HCT116 (cell line): ENCODE measurements around the gene FABP1. TPM values are rescaled to one million over a fixed set of nuclear protein-coding genes. Genes with fewer than 3 reads are reported as not detected.

ENCODE experiments used
- ATAC-seq: fragments of 200-7000 bp; cut with Tn5 transposase; 2 replicates; pipeline ENCODE4 v1.9.1; 2020; ENCODE audit warnings: mild to moderate bottlenecking, moderate library complexity
- BruUV-seq: library from RNA; stranded (reverse); fragments of 400-500 nt; replicated peaks from 2 replicates; lab custom pipeline; 2021; lab: Mats Ljungman, UMichigan
- CTCF ChIA-PET: fragments of 300-600 bp; sonication (Branson Sonifier 250); formaldehyde crosslinking; loops from one replicate; lab custom pipeline; 2021; ENCODE audit warnings: antibody characterized with exemption; lab: Charles Lee
- POLR2A ChIA-PET: fragments of 300-600, 350-600 bp; sonication (Branson Sonifier 250); formaldehyde crosslinking; loops from one replicate; lab custom pipeline; 2021; ENCODE audit warnings: antibody characterized with exemption; lab: Charles Lee
- RAD21 ChIA-PET, 2 experiments: fragments of 300-600 bp; sonication (Branson Sonifier 250); formaldehyde crosslinking; loops; one replicate each; lab custom pipeline; 2023; ENCODE audit warnings: low total read pairs in 2 of 2; ENCODE audit not compliant: uncharacterized antibody in 2 of 2, unreplicated experiment in 2 of 2, low non-redundant PET in 1 of 2; lab: Charles Lee
- DNase-seq: peaks from one replicate; pipeline ENCODE4 v3.0.0-alpha.2; 2010; ENCODE audit warnings: low read depth, low spot score
- H2AFZ ChIP-seq: fragments of 200-600 bp; shearing (Covaris generic), sonication (generic); 2 replicates; pipeline ENCODE4 v1.6.1; 2017; ENCODE audit warnings: low read depth, mixed run types, mixed read lengths, antibody characterized with exemption, low read length; ENCODE audit not compliant: poor library complexity, severe bottlenecking
- H3K27ac ChIP-seq: 2 replicates; pipeline ENCODE4 v1.5.1; 2012; ENCODE audit warnings: low read depth, low read length
- H3K27me3 ChIP-seq: fragments of 200-600 bp; sonication (generic); 2 replicates; pipeline ENCODE4 v1.6.1; 2016; ENCODE audit warnings: mixed run types, low read length, mixed read lengths; ENCODE audit not compliant: insufficient read depth
- H3K36me3 ChIP-seq, 2 experiments: fragments of 200-500 bp in 1 of 2; fragments of 200-600 bp in 1 of 2; sonication (Bioruptor generic) in 1 of 2; sonication (generic) in 1 of 2; 2 replicates each; pipeline versions ENCODE4 v1.5.1 to v1.6.1; 2014 to 2016; ENCODE audit warnings: low read length in 2 of 2, inconsistent platforms in 1 of 2, mixed read lengths in 1 of 2, mixed run types in 1 of 2; ENCODE audit not compliant: insufficient read depth in 2 of 2, control insufficient read depth in 1 of 2
- H3K4me1 ChIP-seq, 2 experiments: fragments of 200-600 bp in 1 of 2; sonication (generic) in 1 of 2; 2 replicates each; pipeline versions ENCODE4 v1.5.1 to v1.6.1; 2012 to 2017; ENCODE audit warnings: low read length in 2 of 2, inconsistent platforms in 1 of 2, mild to moderate bottlenecking in 1 of 2, mixed read lengths in 1 of 2, mixed run types in 1 of 2, moderate library complexity in 1 of 2; ENCODE audit not compliant: insufficient read depth in 2 of 2, control insufficient read depth in 1 of 2
- H3K4me2 ChIP-seq: fragments of 200-600 bp; sonication (generic); 2 replicates; pipeline ENCODE4 v1.6.1; 2017; ENCODE audit warnings: mixed run types, low read length, mixed read lengths
- H3K4me3 ChIP-seq, 2 experiments: fragments of 200-600 bp in 1 of 2; sonication (generic) in 1 of 2; replicated peaks in 1 of 2; 2 replicates each; pipeline ENCODE4 v1.5.1; 2011 to 2016; ENCODE audit warnings: low read length in 2 of 2, control low read depth in 1 of 2, low read depth in 1 of 2, mild to moderate bottlenecking in 1 of 2, mixed read lengths in 1 of 2, mixed run types in 1 of 2
- H3K79me2 ChIP-seq: fragments of 200-600 bp; sonication (generic); 2 replicates; pipeline ENCODE4 v1.6.1; 2017; ENCODE audit warnings: mild to moderate bottlenecking, mixed run types, low read length, moderate library complexity, mixed read lengths; ENCODE audit not compliant: insufficient read depth
- H3K9ac ChIP-seq: fragments of 200-600 bp; sonication (generic); 2 replicates; pipeline ENCODE4 v1.6.1; 2016; ENCODE audit warnings: low read length, mixed read lengths
- H3K9me2 ChIP-seq: fragments of 200-600 bp; sonication (generic), shearing (Covaris generic); 2 replicates; pipeline ENCODE4 v1.6.1; 2017; ENCODE audit warnings: mixed run types, mild to moderate bottlenecking, moderate library complexity; ENCODE audit not compliant: insufficient read depth
- H3K9me3 ChIP-seq, 2 experiments: fragments of 200-500 bp in 1 of 2; fragments of 200-600 bp in 1 of 2; sonication (Bioruptor generic) in 1 of 2; sonication (generic) in 1 of 2; 2 replicates each; pipeline ENCODE4 v1.6.1; 2014 to 2017; ENCODE audit warnings: low read length in 2 of 2, mixed read lengths in 2 of 2, inconsistent platforms in 1 of 2, low read depth in 1 of 2, mild to moderate bottlenecking in 1 of 2, mixed run types in 1 of 2, moderate library complexity in 1 of 2; ENCODE audit not compliant: control insufficient read depth in 1 of 2, insufficient read depth in 1 of 2
- H4K20me1 ChIP-seq: fragments of 200-600 bp; sonication (generic), shearing (Covaris generic); 2 replicates; pipeline ENCODE4 v1.6.1; 2017; ENCODE audit warnings: mixed run types, mild to moderate bottlenecking, moderate library complexity; ENCODE audit not compliant: insufficient read depth
- CBX3 ChIP-seq: IDR thresholded peaks from 2 replicates; pipeline ENCODE4 v1.6.1; 2012; ENCODE audit warnings: low read depth
- CEBPB ChIP-seq: IDR thresholded peaks from 2 replicates; pipeline ENCODE4 v1.6.1; 2012; ENCODE audit warnings: low read depth
- EGR1 ChIP-seq: IDR thresholded peaks from 2 replicates; pipeline ENCODE4 v1.6.1; 2012; ENCODE audit warnings: low read depth
- ELF1 ChIP-seq: IDR thresholded peaks from 2 replicates; pipeline ENCODE4 v1.6.1; 2012; ENCODE audit warnings: low read depth, borderline replicate concordance
- EZH2 ChIP-seq: fragments of 200-600 bp; sonication (generic); IDR thresholded peaks from 2 replicates; pipeline ENCODE4 v1.6.1; 2017; ENCODE audit warnings: antibody characterized with exemption, mixed run types
- EZH2phosphoT487 ChIP-seq: fragments of 200-600 bp; IDR thresholded peaks from 2 replicates; pipeline ENCODE4 v1.6.1; 2018; ENCODE audit warnings: antibody characterized with exemption, borderline replicate concordance
- FOSL1 ChIP-seq: IDR thresholded peaks from 2 replicates; pipeline ENCODE4 v1.6.1; 2012; ENCODE audit warnings: low read depth
- JUND ChIP-seq: IDR thresholded peaks from 2 replicates; pipeline ENCODE4 v1.6.1; 2012
- POLR2A ChIP-seq: IDR thresholded peaks from 2 replicates; pipeline ENCODE4 v1.7.0; 2011; ENCODE audit warnings: borderline replicate concordance; ENCODE audit not compliant: insufficient read depth, insufficient read length; ENCODE audit errors: extremely low read depth
- POLR2AphosphoS5 ChIP-seq: IDR thresholded peaks from 2 replicates; pipeline ENCODE4 v1.6.1; 2011; ENCODE audit warnings: mild to moderate bottlenecking, low read depth, low read length, moderate library complexity
- SIN3A ChIP-seq: IDR thresholded peaks from 2 replicates; pipeline ENCODE4 v1.6.1; 2012; ENCODE audit warnings: low read depth
- SRF ChIP-seq: IDR thresholded peaks from 2 replicates; pipeline ENCODE4 v1.6.1; 2012; ENCODE audit warnings: low read depth
- TCF7L2 ChIP-seq: IDR thresholded peaks from 2 replicates; pipeline ENCODE4 v1.7.0; 2011; ENCODE audit warnings: borderline replicate concordance, inconsistent platforms; ENCODE audit not compliant: insufficient read depth, insufficient read length; ENCODE audit errors: extremely low read depth
- YY1 ChIP-seq: IDR thresholded peaks from 2 replicates; pipeline ENCODE4 v1.6.1; 2011; ENCODE audit warnings: low read length, low read depth, moderate library complexity, mild to moderate bottlenecking; ENCODE audit not compliant: insufficient replicate concordance; ENCODE audit errors: extremely low read depth
- ZNF274 ChIP-seq: fragments of 200-500 bp; sonication (Bioruptor generic); IDR thresholded peaks from 2 replicates; pipeline ENCODE4 v1.6.1; 2014; ENCODE audit warnings: mild to moderate bottlenecking, low read depth, low read length, inconsistent platforms
- intact Hi-C: fragments of 100-400 bp; cut with micrococcal nuclease; formaldehyde crosslinking; loops from 2 replicates; pipeline ENCODE4 v1.10.0; 2022
- total RNA-seq: library from RNA; stranded (reverse); gene quantifications from one replicate; pipeline ENCODE4 v1.2.1, GENCODE V29; 2021; ENCODE audit not compliant: unreplicated experiment
- TF ChIP-seq, protein P1 (sequence below): IDR thresholded peaks from 2 replicates; pipeline ENCODE4 v1.6.1; 2012
- TF ChIP-seq, protein P2 (sequence below): IDR thresholded peaks from 2 replicates; pipeline ENCODE4 v1.6.1; 2011; ENCODE audit warnings: mild to moderate bottlenecking, low read length, moderate library complexity; ENCODE audit not compliant: insufficient replicate concordance; ENCODE audit errors: extremely low read depth
- TF ChIP-seq, protein P3 (sequence below): IDR thresholded peaks from 2 replicates; pipeline ENCODE4 v1.6.1; 2012
- TF ChIP-seq, protein P4 (sequence below): IDR thresholded peaks from 2 replicates; pipeline ENCODE4 v1.6.1; 2012; ENCODE audit warnings: low read depth

The FABP1 gene
- total RNA-seq, 1 experiment from 2014 or later: 0.61 TPM

DNA sequence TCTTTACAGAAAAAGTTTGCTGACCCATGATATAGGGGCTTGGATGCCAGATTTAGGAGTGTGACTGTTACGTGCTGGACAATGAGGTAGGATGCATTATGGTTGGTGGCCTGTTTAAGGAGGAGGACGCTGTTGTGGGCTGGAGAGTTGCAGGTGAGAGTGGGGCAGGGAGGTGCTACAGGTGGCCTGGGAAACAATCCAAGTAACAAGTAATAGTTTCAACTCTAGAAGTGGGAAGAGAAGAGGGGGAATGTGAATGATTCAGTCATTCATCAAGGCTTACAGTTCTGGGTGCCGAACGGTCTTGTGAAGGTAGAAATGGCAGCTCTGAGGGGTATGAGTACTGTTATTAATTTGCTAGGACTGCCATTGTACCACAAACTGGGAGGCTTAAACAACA lies 6.2 kb downstream of the FABP1 start:
- Histone ChIP-seq H3K27ac (no peak overlapping the region), H3K9me2 (no peaks in the 10 kb centered on the region), H3K4me2 (no peak overlapping the region), H3K36me3 (no peaks in the 10 kb centered on the region), H3K9ac (no peak overlapping the region), H4K20me1 (no peaks in the 10 kb centered on the region), H3K4me1 (no peaks in the 10 kb centered on the region), H3K4me3 (no peak overlapping the region), H2AFZ (no peak overlapping the region), H3K9me3 (no peaks in the 10 kb centered on the region), H3K27me3 (peaks cover 20% of the 10 kb centered on the region; the same call in 1 of the 2 replicates), H3K79me2 (no peaks in the 10 kb centered on the region)
- POLR2A ChIA-PET: no interaction called here
- RAD21 ChIA-PET: no interaction called here
- BruUV-seq: no TSS peak
- TF ChIP-seq EGR1 (no peak), SIN3A (no peak), EZH2phosphoT487 (no peak), ZNF274 (no peak), POLR2AphosphoS5 (no peak), FOSL1 (no peak), EZH2 (no peak), CBX3 (no peak), TCF7L2 (no peak), POLR2A (no peak), SRF (no peak), JUND (no peak), YY1 (no peak), ELF1 (no peak), CEBPB (no peak)
- TF ChIP-seq, protein P1, sequence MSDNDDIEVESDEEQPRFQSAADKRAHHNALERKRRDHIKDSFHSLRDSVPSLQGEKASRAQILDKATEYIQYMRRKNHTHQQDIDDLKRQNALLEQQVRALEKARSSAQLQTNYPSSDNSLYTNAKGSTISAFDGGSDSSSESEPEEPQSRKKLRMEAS: no peak
- TF ChIP-seq, protein P2, sequence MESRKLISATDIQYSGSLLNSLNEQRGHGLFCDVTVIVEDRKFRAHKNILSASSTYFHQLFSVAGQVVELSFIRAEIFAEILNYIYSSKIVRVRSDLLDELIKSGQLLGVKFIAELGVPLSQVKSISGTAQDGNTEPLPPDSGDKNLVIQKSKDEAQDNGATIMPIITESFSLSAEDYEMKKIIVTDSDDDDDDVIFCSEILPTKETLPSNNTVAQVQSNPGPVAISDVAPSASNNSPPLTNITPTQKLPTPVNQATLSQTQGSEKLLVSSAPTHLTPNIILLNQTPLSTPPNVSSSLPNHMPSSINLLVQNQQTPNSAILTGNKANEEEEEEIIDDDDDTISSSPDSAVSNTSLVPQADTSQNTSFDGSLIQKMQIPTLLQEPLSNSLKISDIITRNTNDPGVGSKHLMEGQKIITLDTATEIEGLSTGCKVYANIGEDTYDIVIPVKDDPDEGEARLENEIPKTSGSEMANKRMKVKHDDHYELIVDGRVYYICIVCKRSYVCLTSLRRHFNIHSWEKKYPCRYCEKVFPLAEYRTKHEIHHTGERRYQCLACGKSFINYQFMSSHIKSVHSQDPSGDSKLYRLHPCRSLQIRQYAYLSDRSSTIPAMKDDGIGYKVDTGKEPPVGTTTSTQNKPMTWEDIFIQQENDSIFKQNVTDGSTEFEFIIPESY: no peak
- TF ChIP-seq, protein P3, sequence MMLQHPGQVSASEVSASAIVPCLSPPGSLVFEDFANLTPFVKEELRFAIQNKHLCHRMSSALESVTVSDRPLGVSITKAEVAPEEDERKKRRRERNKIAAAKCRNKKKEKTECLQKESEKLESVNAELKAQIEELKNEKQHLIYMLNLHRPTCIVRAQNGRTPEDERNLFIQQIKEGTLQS: no peak
- TF ChIP-seq, protein P4, sequence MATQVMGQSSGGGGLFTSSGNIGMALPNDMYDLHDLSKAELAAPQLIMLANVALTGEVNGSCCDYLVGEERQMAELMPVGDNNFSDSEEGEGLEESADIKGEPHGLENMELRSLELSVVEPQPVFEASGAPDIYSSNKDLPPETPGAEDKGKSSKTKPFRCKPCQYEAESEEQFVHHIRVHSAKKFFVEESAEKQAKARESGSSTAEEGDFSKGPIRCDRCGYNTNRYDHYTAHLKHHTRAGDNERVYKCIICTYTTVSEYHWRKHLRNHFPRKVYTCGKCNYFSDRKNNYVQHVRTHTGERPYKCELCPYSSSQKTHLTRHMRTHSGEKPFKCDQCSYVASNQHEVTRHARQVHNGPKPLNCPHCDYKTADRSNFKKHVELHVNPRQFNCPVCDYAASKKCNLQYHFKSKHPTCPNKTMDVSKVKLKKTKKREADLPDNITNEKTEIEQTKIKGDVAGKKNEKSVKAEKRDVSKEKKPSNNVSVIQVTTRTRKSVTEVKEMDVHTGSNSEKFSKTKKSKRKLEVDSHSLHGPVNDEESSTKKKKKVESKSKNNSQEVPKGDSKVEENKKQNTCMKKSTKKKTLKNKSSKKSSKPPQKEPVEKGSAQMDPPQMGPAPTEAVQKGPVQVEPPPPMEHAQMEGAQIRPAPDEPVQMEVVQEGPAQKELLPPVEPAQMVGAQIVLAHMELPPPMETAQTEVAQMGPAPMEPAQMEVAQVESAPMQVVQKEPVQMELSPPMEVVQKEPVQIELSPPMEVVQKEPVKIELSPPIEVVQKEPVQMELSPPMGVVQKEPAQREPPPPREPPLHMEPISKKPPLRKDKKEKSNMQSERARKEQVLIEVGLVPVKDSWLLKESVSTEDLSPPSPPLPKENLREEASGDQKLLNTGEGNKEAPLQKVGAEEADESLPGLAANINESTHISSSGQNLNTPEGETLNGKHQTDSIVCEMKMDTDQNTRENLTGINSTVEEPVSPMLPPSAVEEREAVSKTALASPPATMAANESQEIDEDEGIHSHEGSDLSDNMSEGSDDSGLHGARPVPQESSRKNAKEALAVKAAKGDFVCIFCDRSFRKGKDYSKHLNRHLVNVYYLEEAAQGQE: no peak
- CTCF ChIA-PET: no interaction called here
- ATAC-seq (no peak), DNase-seq (no peak)
- intact Hi-C loops: no loop called here
